RCC 7860 (cell line): ENCODE measurements around the gene HOXA10.

Experiments used
- DNase-seq: peaks from one replicate; pipeline ENCODE4 v3.0.0-alpha.2; 2015; ENCODE audit warnings: low spot score
- FAIRE-seq: peaks from 2 replicates; lab custom pipeline; 2012; peaks lifted over from hg19 to GRCh38; lab: Jason Lieb, UNC

The HOXA10 gene

GRCh38 chr7:27147199-27148030 is 26.7 kb downstream of the HOXA10 start, which contains the start of gene HOXA6:
TSS of gene HOXA6 (minus strand) at chr7:27147774. CDS start at chr7:27147749, 25 bp downstream.
- FAIRE-seq (no peak), DNase-seq (no peak)

- DNase-seq: no peak
- FAIRE-seq: no peak
Observed at GRCh38 chr7:27146491-27147198, 27.5 kb downstream of the HOXA10 start.

GRCh38 chr7:27145914-27146412 is 28.2 kb downstream of the HOXA10 start:
- DNase-seq: no peak

GRCh38 chr7:27145165-27145913 is 28.8 kb downstream of the HOXA10 start:
- DNase-seq: no peak
- FAIRE-seq: no peak

More at GRCh38 chr7:27145914-27146412, 28.2 kb downstream of the HOXA10 start:
- FAIRE-seq: no peak

- FAIRE-seq (no peak), DNase-seq (no peak)
Observed at GRCh38 chr7:27144781-27145164, 29.3 kb downstream of the HOXA10 start.

- FAIRE-seq (no peak), DNase-seq (no peak)
Observed at GRCh38 chr7:27143950-27144780, 30.0 kb downstream of the HOXA10 start.

GRCh38 chr7:27143023-27143949 is 30.8 kb downstream of the HOXA10 start, which contains the start of gene HOXA5:
TSS of gene HOXA5 (minus strand) at chr7:27143681. CDS start at chr7:27143607, 74 bp downstream.
- peak; percentile 94 for DNase-seq
- FAIRE-seq: peak; percentile 84

GRCh38 chr7:27142580-27143022 is 31.5 kb downstream of the HOXA10 start:
- FAIRE-seq (no peak), DNase-seq (no peak)

- peak; percentile 58 for FAIRE-seq
- peak; percentile 76 for DNase-seq
Observed at GRCh38 chr7:27141923-27142579, 32.1 kb downstream of the HOXA10 start.

GRCh38 chr7:27141137-27141922 is 32.8 kb downstream of the HOXA10 start:
- FAIRE-seq (no peak), DNase-seq (no peak)

- FAIRE-seq (no peak), DNase-seq (no peak)
Observed at GRCh38 chr7:27140126-27140857, 33.8 kb downstream of the HOXA10 start.

- FAIRE-seq: no peak
Observed at GRCh38 chr7:27139334-27140125, 34.6 kb downstream of the HOXA10 start.

GRCh38 chr7:27138985-27139333 is 35.2 kb downstream of the HOXA10 start:
- FAIRE-seq (no peak), DNase-seq (no peak)

More at GRCh38 chr7:27139334-27140125, 34.6 kb downstream of the HOXA10 start:
- no peak for DNase-seq

GRCh38 chr7:27138472-27138871 is 35.6 kb downstream of the HOXA10 start:
- FAIRE-seq (no peak), DNase-seq (no peak)

- DNase-seq (no peak), FAIRE-seq (peak; percentile 74)
Observed at GRCh38 chr7:27137640-27138315, 36.3 kb downstream of the HOXA10 start.

GRCh38 chr7:27134392-27134791 is 39.7 kb downstream of the HOXA10 start:
- peak; percentile 96 for FAIRE-seq
- peak; percentile 80 for DNase-seq
